Measurements from ENCODE around the gene CITED4.

DNA sequence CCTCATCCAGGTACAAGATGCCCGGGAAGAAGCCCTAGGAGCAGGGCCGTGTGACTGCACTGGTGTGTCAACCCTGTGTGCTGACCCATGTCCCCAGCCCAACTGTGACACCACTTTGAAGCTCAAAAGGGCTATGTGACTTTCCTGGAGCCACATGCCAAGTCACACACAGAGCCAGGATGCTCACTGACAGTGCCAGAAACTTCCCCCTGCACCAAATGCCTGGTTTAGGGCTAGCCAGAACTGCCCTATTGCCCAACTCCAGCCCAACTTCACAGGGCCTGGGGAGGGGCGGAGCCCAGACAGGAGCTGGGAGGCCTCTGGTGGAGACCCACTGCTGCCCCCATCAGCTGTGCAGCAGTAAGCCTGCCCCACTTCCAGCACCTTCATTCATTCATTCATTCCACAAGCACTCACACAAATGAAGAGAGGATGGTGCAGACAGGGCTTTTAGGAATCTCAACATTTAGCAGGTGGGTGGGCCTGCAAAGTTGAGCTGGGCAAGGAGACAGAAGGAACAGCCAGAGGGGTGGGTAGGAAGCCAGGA is 41.8 kb downstream of the CITED4 start:
- TF ChIP-seq CTCF (IDR thresholded peaks at IDR 0.05) (no peak), POLR2AphosphoS5 (IDR thresholded peaks at IDR 0.05) (no peak)
